ENCODE data around the gene BCL2.
"Not testable (repeated sequence)": the region's sequence is repeated elsewhere in the genome, so short reads cannot be mapped to it uniquely, and the experiment has no call there.

Gene BCL2

DNA sequence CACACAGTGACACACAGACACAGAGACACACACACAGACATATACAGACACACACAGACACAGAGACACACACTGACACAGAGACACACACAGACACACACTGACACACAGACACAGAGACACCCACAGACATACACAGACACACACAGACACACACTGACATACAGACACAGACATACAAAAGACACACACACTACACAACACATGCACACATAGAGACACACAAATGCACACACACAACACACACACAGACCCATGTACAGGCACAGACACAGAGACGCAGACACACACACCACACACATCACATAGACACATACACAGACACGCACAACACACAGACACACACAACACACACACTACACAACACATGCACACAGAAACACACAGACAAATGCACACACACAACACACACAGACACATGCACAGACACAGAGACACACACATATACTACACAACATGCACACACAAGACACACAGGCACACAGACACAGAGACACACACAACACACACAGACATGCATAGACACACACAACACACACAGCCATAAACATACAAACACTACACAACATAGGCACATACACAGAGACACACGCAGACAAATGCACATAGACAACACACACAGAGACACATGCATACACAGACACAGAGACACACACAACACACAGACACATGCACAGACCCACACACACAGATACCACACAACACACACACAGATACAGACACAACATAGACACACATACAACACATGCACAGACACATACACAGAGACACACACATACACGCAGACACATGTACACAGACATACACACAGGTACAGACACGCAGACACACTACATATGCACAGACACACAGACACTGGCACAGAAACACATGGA is 120.5 kb downstream of the BCL2 start:
- no peak for DNase-seq (ENCODE audit: low read depth)

DNA sequence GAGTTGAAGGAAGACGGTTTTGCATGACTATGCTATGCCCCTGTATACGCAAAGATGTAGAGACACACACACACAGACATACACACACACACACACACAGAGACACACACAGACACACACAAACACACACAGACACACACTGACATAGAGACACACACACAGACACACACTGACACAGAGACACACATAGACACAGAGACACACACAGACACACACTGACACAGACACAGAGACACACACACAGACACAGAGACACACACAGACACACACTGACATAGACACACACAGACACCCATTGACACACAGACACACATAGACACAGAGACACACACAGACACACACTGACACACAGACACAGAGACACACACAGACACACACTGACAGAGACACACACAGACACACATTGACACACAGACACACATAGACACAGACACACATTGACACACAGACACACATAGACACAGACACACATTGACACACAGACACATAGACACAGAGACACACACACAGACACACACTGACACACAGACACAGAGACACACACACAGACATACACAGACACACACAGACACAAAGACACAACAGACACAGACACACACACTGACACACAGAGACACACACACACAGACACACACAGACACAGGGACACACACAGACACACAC is 121.3 kb downstream of the BCL2 start:
- DNase-seq (ENCODE audit: low read depth) = no peak

DNA sequence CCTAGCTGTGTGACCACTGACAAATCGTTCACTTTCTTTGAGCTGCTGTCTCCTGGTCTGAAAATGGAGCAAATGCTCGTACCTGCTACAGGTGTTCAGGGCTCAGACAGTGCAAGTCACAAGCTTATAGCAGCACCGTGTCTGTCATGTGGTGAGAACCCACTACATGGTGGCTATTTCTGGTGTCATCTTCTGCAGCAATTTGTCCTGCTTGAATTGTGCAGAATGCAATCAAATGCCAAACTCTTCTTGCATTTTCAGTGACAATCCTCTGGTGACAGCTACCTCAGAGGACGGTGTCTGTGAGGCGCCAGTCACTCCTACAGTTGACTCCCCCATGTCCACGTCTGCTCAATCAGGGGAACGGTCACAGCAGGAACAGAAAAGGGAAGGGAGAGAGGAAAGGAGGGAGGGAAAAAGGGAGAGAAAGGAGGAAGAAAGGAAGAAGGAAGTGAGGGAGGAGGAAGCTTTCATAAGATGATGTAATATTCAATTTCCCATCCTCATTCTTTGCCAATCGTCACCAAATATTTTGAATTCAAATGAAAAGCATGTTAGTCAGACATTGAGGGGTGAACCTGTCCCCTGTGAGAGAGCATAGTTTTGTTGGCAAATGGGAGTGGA is 122.2 kb downstream of the BCL2 start:
- no peak for DNase-seq (ENCODE audit: low read depth)

DNA sequence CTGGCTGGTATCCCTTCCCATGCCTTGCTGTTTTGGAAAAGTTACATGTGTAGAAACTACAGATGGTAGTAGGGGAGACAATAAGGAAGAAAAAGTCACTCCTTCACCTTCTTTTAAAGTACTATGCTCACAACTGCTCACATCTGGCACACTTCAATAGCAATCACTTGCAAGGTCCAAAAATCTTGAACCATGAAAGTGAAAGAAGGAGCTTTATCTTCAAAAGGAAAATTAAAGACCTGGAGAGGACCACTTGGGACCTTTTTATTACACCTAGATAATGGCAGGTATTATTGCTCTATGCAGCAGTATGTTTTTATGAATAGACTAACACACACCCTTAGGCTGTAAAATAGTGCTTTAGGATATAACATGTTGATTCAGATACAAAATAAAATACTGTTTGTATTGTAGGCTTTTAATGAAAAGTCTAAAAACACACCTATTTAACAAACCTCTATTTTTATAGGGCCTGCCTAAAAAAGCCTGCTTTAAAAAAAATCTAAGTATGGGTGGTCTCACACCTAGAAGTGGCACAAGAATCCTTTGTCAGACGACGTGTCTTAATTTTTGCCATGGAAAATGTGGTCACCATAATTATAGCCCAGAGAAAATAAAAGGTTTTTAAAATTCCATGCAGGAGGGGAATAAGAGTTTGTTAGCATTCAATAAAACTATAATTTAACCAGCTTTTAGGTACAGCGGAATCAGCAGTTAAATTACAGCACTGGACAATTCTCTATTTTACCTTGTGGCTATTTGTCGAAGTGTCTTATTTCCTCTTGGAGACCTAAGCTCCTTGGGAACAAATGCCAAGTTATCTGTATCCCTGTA is 124.0 kb downstream of the BCL2 start:
- DNase-seq (ENCODE audit: low read depth) = no peak

DNA sequence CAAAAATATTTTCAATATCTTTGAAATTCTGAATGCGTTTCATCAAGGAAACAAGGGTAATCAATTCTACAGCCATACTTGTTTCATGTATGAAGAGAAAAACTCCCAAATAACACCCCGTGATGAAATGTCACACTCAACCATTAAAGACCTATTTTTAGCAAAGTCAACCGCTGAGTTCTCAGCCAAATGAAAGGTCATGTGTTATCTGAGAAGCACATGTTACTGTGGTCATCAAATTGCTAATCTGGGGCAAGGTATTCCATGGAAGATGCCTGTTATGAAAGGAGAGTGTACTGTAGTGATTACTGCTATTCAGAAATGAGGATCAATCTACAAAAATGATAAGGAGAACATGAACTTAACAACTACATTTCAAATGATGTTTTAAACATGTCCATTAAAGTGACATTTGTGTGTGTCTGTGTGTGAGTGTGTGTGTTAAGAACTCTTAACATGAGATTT is 126.7 kb downstream of the BCL2 start:
- no peak for DNase-seq (ENCODE audit: low read depth)

DNA sequence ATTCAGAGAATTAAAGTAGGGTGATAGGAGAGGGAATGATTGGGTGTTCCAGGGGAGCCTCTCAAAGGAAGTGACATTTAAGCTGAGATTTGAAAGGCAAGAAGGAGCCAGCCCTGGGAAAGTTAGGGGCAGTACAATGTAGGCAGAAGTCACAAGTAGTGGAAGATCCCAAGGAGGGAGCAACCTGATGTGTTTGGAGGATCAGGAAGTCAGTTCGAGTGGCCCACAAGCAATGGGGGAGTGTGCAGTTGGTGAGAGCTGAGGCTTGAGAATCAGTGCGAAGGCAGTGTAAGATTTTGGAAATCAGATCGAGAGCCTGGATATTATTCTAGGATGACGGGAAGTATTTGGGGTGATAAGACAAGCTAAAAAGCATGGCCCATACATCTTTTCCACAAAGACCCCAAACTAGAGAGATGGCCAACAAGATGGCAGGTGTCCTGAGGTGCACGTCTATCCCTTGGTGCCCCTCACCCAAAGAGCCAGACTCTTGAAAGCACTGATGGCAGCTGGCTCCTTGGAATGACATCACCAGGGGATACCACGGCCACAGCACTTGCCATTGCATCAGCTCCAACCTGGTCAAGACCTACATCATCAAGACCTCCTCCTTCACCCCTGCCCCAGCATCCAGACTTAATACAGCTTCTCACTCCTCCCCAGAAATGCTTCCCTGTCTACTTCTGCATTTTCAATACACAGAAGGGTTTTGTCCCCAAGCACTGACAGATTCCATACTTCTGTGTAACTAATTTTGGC is 127.3 kb downstream of the BCL2 start:
- no peak for DNase-seq (ENCODE audit: low read depth)

DNA sequence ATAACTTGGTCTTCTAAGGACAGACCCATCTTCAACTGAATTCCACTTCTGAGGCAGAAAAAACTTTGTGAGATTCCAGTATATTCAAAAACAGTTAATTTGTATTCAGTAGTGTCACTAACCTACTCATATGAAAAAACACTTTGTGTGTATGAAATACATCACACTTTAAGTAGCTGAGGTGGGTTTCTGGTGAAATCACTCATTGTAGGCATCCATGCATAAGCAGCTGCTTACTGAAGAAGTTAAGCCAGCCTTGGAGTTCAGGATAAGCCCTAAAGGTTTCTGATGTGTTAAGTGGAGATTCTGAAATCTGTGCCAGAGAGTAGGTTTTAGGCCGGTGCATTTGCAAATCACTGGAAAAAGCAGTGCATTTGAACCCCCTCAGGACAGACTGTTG is 128.2 kb downstream of the BCL2 start:
- DNase-seq (ENCODE audit: low read depth) = no peak

DNA sequence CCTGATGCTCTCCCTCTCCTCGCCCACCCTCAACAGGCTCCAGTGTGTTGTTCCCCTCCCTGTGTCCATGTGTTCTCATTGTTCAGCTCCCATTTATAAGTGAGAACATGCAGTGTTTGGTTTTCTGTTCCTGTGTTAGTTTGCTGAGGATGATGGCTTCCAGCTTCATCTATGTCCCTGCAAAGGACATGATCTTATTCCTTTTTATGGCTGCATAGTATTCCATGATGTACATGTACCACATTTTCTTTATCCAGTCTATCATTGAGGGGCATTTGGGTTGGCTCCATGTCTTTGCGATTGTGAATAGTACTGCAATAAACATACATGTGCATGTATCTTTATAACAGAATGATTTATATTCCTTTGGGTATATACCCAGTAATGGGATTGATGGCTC is 128.7 kb downstream of the BCL2 start:
- DNase-seq (ENCODE audit: low read depth) = not testable (repeated sequence)

DNA sequence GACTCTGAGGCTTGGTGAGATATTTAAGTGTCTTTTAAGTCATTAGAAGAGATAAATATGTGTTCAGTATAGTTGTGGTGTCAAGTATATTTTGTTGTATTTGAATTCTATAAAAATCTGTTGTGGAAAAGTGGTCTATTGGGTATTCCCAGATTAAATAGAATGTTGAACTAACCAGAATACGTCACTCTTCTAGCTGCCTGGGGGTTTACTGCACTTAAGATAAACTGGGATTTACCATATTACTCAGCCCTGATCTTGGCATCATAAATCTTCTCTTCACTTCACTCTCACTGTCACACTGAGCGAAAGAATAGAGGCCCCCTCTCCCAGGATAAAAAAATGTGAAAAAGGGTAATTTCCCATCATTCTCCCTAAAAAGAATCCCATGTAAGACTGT is 129.8 kb downstream of the BCL2 start:
- no peak for DNase-seq (ENCODE audit: low read depth)

DNA sequence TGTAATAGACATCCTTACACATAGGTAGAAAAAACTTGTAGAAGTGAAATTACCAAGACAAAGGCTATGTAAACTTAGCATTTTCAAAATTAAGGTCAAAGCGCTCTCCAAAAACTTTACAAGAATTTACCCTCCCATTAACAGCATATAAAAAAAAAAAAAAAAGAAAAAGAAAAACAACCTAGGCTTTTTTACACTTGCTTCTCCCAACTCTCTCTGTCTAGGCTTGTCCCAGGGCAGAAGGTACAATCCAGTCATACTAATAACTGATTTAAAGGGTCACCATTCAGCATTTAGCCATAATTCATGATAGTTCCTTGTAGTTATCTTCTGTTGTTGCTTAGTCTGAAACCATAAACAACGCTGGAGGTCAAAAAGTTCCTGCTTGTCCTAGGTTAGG is 130.5 kb downstream of the BCL2 start:
- DNase-seq (ENCODE audit: low read depth) = no peak

DNA sequence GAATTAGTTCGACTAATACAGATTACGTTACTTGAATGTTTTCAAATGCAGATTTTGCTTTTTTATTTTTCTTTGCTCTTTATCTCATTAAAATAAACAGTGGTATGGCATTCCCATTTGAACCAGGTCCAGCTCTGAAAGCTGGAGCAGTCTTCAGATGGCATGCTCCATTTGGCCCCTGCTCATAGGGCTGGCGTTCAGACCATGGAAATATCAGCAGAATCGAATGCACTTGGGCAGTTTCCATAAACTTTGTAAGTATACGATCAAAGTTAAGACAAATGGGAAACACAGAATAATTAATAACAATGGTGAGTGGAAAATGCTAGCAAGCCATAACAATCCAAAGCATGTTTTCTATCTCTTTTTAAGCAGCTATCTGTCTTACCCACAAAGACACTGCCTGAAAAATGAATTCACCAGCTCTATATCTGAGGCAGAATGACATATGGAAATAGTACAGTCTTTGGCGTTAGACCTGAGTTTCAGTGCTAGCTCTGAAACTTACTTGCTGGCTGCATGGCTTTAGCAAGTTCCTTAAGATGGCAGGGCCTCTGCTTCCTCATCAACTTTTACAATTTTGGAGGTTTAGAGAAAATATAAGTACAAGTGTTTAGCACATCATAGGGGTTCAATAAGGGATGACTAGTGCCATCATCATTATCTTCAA is 131.6 kb downstream of the BCL2 start:
- no peak for DNase-seq (ENCODE audit: low read depth)

DNA sequence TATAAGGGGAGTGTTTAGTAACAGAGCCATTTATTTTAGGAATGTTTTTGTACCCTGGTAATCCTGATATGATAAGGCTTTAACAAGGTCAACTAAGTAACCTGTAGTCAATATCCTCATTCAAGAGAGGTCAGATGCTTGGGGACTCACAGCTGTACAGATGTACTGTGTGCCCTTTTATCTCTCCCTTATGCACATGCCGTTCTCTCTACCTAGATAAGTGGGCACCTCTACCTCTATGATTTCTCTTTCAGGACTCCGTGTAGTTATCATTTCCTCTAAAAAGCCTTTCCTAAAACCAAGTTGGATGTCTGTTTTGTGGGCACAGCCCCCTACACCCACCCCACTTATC is 132.4 kb downstream of the BCL2 start:
- DNase-seq (ENCODE audit: low read depth) = no peak

DNA sequence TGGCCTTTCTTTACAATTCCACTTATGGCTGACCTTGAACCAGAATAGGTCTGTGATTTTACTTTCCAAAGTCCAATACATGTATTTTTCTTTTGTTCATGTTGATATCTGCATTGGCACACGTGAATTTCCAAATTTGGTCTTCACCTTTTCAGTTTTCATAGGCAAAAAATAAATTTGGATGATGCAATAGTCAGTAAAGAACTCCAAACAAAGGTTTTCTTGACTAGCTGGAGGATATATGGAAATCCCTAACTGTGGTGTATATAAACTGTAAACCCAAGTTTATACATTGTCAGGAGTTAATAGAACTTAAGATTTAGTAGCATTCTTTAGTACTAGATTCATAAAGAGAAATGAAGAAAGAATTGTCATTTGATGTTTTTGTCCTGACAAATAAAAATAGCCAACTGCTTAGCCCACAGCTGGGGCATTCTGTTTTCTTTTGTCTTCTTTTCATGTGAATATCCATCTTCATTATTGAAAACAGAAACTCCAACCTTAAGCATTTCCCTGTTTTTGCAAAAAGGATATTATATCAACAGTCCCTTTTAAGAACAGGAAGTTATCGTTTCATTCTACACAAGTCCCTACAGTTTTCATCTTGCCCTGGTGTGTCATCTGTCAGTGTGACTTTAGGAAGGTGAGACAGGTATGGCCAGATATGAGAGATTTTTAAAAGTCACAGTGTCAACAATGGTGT is 132.9 kb downstream of the BCL2 start:
- DNase-seq (ENCODE audit: low read depth) = no peak

DNA sequence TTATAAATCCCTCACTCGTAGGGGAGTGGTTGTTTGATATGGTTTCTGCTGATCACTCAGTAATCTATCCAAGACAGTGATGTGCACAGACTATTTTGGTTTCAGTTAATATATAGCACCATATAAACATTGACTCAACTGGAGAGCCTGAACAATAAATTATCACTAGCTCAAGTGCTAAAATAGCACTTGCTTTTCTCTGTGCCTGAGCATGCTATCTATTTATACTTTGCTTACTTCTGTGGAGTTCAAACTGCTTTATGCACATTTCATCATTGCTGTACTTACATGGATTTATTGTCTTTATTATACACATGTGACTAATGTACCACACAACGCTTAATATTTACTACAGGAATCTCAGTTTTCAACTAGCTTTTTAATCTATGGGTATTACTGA is 133.6 kb downstream of the BCL2 start:
- no peak for DNase-seq (ENCODE audit: low read depth)

DNA sequence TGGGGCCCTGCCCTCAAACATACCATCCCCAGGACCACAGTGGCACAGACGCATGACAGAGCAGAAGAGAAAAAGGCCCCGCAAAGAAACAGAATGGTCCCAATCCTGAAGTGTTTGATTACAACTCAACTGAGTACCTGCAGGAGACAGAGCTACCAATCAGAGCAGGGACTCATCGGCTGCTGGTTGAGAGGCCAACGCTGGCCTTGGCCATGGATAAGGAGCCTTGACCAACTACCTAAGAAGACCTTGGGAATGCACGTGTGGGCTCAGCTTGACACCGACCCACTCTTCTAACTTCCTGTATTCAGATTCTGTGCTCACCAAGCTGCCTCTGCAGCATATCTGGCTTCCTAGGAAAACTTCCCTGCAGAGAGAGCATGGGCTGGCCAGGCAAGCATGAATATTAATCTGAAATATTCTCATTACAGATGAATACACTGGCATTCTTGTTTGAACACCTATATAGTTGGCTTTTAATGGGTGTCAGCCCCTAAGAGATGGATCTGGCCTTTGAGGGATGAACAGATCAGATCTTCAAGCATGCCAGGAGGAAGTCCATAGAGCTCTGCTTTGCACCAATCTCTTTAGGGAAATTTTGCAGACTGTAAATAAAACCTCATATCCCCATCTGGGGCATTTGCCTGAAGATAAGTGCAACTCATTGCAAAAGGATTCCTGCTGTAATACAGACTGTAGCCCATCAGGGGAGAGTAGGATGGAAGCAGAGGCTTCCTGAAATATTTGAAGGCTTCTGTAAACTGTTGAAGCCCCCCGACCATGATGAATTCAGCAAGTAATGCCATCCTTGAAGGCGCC is 135.4 kb downstream of the BCL2 start:
- DNase-seq (ENCODE audit: low read depth) = no peak

DNA sequence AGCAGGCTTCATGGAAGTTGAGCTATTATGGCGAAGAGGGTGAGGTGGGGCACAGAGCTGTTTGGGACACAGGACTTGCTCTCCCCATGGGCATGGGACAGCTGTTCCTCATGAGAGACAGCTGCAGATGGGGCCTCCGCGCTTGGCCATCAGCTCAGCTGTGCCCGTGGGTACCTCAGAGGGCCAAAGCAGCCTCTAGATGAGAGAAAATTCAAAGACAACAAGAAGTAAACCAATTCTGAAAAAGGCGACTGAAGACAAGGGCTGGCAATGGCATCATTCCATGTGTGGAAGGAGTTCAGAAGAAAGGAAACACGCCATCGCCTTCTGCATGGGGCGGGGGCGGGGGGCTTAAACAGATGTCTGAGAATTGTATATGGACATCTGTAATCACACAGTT is 136.2 kb downstream of the BCL2 start:
- no peak for DNase-seq (ENCODE audit: low read depth)

DNA sequence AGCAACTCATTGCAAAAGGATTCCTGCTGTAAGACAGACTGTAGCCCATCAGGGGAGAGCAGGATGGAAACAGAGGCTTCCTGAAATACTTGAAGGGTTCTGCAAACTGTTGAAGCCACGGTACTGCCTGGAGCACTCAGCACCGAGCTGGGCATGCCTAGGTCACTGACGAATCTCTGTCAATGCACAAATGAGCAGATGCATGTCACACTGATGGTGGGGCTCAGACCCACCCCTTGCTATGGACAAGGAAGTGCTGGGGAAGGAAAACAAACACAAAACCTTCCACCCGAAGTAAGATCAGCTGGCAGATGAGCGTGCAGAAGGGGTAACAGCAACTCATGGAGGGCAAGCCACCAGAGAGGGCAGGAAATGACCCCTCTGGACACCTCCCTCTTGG is 136.7 kb downstream of the BCL2 start:
- no peak for DNase-seq (ENCODE audit: low read depth)

DNA sequence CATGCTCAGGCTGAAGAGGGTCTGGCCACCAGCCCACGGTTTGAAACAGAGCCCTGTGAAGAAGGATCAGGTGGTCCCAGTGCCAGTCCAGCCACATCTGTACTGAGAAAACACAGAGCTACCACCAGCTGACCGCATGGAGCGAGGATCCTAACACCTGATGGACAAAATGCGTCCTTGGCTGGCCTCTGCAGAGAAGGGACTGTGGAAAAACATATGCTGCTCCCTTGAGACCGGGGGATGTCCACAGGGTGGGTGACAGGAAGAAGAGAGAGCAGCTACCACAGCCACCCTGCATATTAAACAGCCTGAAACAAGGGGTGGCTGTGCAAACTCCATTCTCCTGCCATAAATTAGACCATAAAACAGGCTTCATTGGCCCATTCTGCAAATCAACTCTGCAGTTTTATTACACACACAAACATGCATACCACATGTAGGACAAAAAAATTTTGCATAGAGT is 137.2 kb downstream of the BCL2 start:
- DNase-seq (ENCODE audit: low read depth) = no peak

DNA sequence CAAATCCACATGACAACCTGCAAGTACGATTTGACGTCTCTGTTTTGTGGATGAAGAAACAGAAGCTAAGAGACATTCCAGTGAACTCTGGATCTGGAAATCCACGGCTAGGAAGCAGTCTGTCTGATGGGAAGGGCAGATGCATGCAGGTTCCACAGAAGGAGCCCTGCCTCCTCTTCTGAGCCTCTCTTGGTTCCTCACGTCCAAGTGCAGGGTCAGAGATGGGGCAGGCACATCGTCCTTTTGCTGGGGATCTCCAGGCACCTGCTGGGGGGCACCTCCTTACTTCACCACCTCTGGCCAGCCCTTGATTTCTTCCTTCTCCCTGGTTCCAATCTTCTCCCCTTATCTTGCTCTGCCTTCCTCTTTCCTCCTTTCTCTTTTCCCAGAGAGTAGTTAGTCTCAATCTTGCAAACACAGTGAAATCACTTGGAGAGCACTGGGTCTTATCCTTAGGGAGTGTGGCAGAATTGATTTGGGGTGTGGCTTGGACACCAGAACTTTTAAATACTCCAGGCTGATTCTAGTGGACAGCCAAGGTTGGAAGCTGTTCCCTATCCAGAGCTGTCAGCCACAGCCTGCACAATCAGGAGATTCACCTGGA is 137.8 kb downstream of the BCL2 start:
- no peak for DNase-seq (ENCODE audit: low read depth)
